B cell (primary cell): ENCODE measurements around the gene DOK5. TPM values are rescaled to one million over a fixed set of nuclear protein-coding genes. Genes with fewer than 3 reads are reported as not detected.

Experiments used
- ATAC-seq: fragments of 200-7000 bp; cut with Tn5 transposase; one replicate; pipeline ENCODE4 v1.10.0; 2021; ENCODE audit warnings: low read depth, mild to moderate bottlenecking, moderate number of reproducible peaks, moderate library complexity
- CTCF ChIA-PET: fragments of 350-600 bp; sonication (Branson Sonifier 250); formaldehyde crosslinking; loops from one replicate; lab custom pipeline; 2021; ENCODE audit warnings: antibody characterized with exemption, inconsistent platforms; lab: Charles Lee
- POLR2A ChIA-PET: fragments of 350-600 bp; sonication (Branson Sonifier 250); formaldehyde crosslinking; loops from one replicate; lab custom pipeline; 2021; ENCODE audit warnings: antibody characterized with exemption; lab: Charles Lee
- DNase-seq: peaks from one replicate; pipeline ENCODE4 v3.0.0; 2013
- H2AFZ ChIP-seq: 2 replicates; pipeline ENCODE4 v1.6.1; 2012; ENCODE audit warnings: mild to moderate bottlenecking, low read depth, low read length; ENCODE audit not compliant: insufficient read depth, poor library complexity, severe bottlenecking
- H3K27ac ChIP-seq, 2 donors: 1 replicate in 1 of 2; 2 replicates in 1 of 2; pipeline ENCODE4 v1.5.1; 2012 to 2013; ENCODE audit warnings: low read length in 2 of 2, mild to moderate bottlenecking in 2 of 2, moderate library complexity in 1 of 2
- H3K27me3 ChIP-seq, 4 experiments: fragments of 200-600 bp in 1 of 4; sonication (generic) in 1 of 4; replicated peaks in 1 of 4; 1 replicate in 2 of 4; 2 replicates in 2 of 4; pipeline versions ENCODE4 v1.6.1 to v1.7.0; 2013 to 2016; ENCODE audit warnings: low read length in 3 of 4, mild to moderate bottlenecking in 2 of 4, mixed read lengths in 1 of 4, moderate library complexity in 1 of 4; ENCODE audit not compliant: insufficient read depth in 4 of 4, control insufficient read depth in 3 of 4; ENCODE audit errors: control extremely low read depth in 1 of 4
- H3K36me3 ChIP-seq, 2 experiments: replicated peaks in 1 of 2; 1 replicate in 1 of 2; 2 replicates in 1 of 2; pipeline versions ENCODE4 v1.6.1 to v1.7.1; 2013; ENCODE audit warnings: low read length in 1 of 2; ENCODE audit not compliant: insufficient read depth in 2 of 2, control insufficient read depth in 1 of 2; ENCODE audit errors: control extremely low read depth in 1 of 2, extremely low read depth in 1 of 2
- H3K4me1 ChIP-seq, 2 donors: fragments of 200-600 bp in 1 of 2; sonication (generic) in 1 of 2; 1 replicate in 1 of 2; 2 replicates in 1 of 2; pipeline versions ENCODE4 v1.5.1 to v1.6.1; 2013 to 2017; ENCODE audit warnings: low read length in 2 of 2; ENCODE audit not compliant: control insufficient read depth in 2 of 2, insufficient read depth in 2 of 2
- H3K4me2 ChIP-seq: replicated peaks from 2 replicates; pipeline ENCODE3; 2012; ENCODE audit warnings: mild to moderate bottlenecking, low read depth, low read length; ENCODE audit not compliant: poor library complexity, severe bottlenecking
- H3K4me3 ChIP-seq, 5 experiments: fragments of 200-600 bp in 1 of 5; sonication (generic) in 1 of 5; 1 replicate in 3 of 5; 2 replicates in 2 of 5; pipeline versions ENCODE4 v1.5.1 to v1.7.0; 2011 to 2016; ENCODE audit warnings: low read length in 4 of 5, mild to moderate bottlenecking in 4 of 5, low read depth in 2 of 5, control low read depth in 1 of 5, moderate library complexity in 1 of 5; ENCODE audit not compliant: insufficient read depth in 1 of 5; ENCODE audit errors: control extremely low read depth in 1 of 5, extremely low read depth in 1 of 5
- H3K79me2 ChIP-seq: fragments of 200-600 bp; sonication (generic); one replicate; pipeline ENCODE4 v1.6.0; 2016; ENCODE audit warnings: low read length; ENCODE audit not compliant: control insufficient read depth, insufficient read depth
- H3K9ac ChIP-seq: fragments of 200-600 bp; sonication (generic); 2 replicates; pipeline ENCODE4 v1.6.1; 2017; ENCODE audit warnings: mild to moderate bottlenecking, low read length, moderate library complexity
- H3K9me3 ChIP-seq, 3 donors: one replicate each; pipeline versions ENCODE4 v1.6.1 to v1.7.1; 2013; ENCODE audit warnings: low read length in 2 of 3; ENCODE audit not compliant: control insufficient read depth in 2 of 3, insufficient read depth in 1 of 3; ENCODE audit errors: control extremely low read depth in 1 of 3
- H4K20me1 ChIP-seq: 2 replicates; pipeline ENCODE4 v1.6.0; 2012; ENCODE audit warnings: mild to moderate bottlenecking, low read length; ENCODE audit not compliant: insufficient read depth, control insufficient read depth, poor library complexity, severe bottlenecking
- H3K27ac Mint-ChIP-seq: one replicate; pipeline ENCODE4 v1.8.0; 2021; ENCODE audit warnings: mixed read lengths
- H3K27me3 Mint-ChIP-seq: one replicate; pipeline ENCODE4 v1.8.0; 2021; ENCODE audit warnings: mixed read lengths
- H3K4me1 Mint-ChIP-seq: one replicate; pipeline ENCODE4 v1.8.0; 2021; ENCODE audit warnings: mixed read lengths
- H3K4me3 Mint-ChIP-seq: one replicate; pipeline ENCODE4 v1.8.0; 2021; ENCODE audit warnings: mixed read lengths
- H3K9me3 Mint-ChIP-seq: one replicate; pipeline ENCODE4 v1.8.0; 2022; ENCODE audit warnings: mixed read lengths; ENCODE audit not compliant: insufficient read depth
- CTCF ChIP-seq: fragments of 200-600 bp; IDR thresholded peaks from one replicate; pipeline ENCODE4 v1.8.0; 2022; ENCODE audit warnings: antibody characterized with exemption, mild to moderate bottlenecking
- EZH2 ChIP-seq: IDR thresholded peaks from 2 replicates; pipeline ENCODE4 v1.6.1; 2012; ENCODE audit warnings: borderline replicate concordance, low read depth, mild to moderate bottlenecking, moderate library complexity, low read length; ENCODE audit not compliant: insufficient read depth, poor library complexity, severe bottlenecking
- WGBS: methylation state at CpG from one replicate; pipeline ENCODE4 v1.1.5; 2013; ENCODE audit warnings: missing lambda C conversion rate; ENCODE audit not compliant: insufficient coverage; 5-methylcytosine and 5-hydroxymethylcytosine counted together
- intact Hi-C: fragments of 100-400 bp; cut with micrococcal nuclease; formaldehyde crosslinking; loops from one replicate; pipeline ENCODE4 v1.10.0; 2022
- polyA plus RNA-seq: library from polyadenylated mRNA; depleted of rRNA; stranded (reverse); fragments of >200 nt; gene quantifications from 2 replicates; pipeline ENCODE4 v1.2.3, GENCODE V29; 2012
- total RNA-seq, 2 donors: library from RNA; stranded (reverse); fragments of 120-200 nt in 1 of 2; gene quantifications; 1 replicate in 1 of 2; 2 replicates in 1 of 2; pipeline versions ENCODE4 v1.2.3 to v1.2.4, GENCODE V29; 2013 to 2022

The DOK5 gene
- total and polyA plus RNA-seq, 2 donors (not counting 1 experiment from before 2014, with no cell fraction given), result not detected

GRCh38 chr20:54556406-54556805 lies 81.0 kb downstream of the DOK5 start:
- Histone ChIP-seq H4K20me1 (no peaks in the 10 kb centered on the region), H3K9ac (no peak overlapping the region), H3K9me3 (no peaks in the 10 kb centered on the region), H3K4me1 (no peaks in the 10 kb centered on the region), H3K27me3 (no peaks in the 10 kb centered on the region), H3K4me2 (no peak overlapping the region), H3K27ac (no peak overlapping the region), H3K4me3 (no peak overlapping the region), H3K36me3 (no peaks in the 10 kb centered on the region), H2AFZ (no peak overlapping the region), H3K79me2 (no peaks in the 10 kb centered on the region)
- TF ChIP-seq EZH2 (no peak), CTCF (no peak)
- POLR2A ChIA-PET, result no interaction called here
- ATAC-seq (no peak), DNase-seq (no peak)
- no peaks in the 10 kb centered on the region for H3K9me3 Mint-ChIP-seq
- WGBS, result no CpG with 5 or more reads among the region's 2 CpGs
- CTCF ChIA-PET, result no interaction called here
- H3K27me3 Mint-ChIP-seq, result no peaks in the 10 kb centered on the region
- no peaks in the 10 kb centered on the region for H3K4me1 Mint-ChIP-seq
- no peak overlapping the region for H3K27ac Mint-ChIP-seq
- H3K4me3 Mint-ChIP-seq, result no peak overlapping the region
- intact Hi-C loops, result no loop called here

GRCh38 chr20:54557806-54558590 lies 82.6 kb downstream of the DOK5 start:
- no peak overlapping the region for H2AFZ ChIP-seq
- H3K9me3 ChIP-seq, result no peaks in the 10 kb centered on the region
- no peak overlapping the region for H3K27ac ChIP-seq
- H3K79me2 ChIP-seq, result no peaks in the 10 kb centered on the region
- POLR2A ChIA-PET, result no interaction called here
- no peak overlapping the region for H3K4me2 ChIP-seq
- TF ChIP-seq CTCF (no peak), EZH2 (no peak)
- Mint-ChIP-seq H3K9me3 (no peaks in the 10 kb centered on the region), H3K4me3 (no peak overlapping the region), H3K4me1 (no peaks in the 10 kb centered on the region), H3K27me3 (no peaks in the 10 kb centered on the region), H3K27ac (no peak overlapping the region)
- H3K27me3 ChIP-seq, result no peaks in the 10 kb centered on the region
- H4K20me1 ChIP-seq, result no peaks in the 10 kb centered on the region
- no peaks in the 10 kb centered on the region for H3K4me1 ChIP-seq
- H3K4me3 ChIP-seq, result no peak overlapping the region
- no CpG with 5 or more reads among the region's 3 CpGs for WGBS
- ATAC-seq (no peak), DNase-seq (no peak)
- H3K36me3 ChIP-seq, result no peaks in the 10 kb centered on the region
- CTCF ChIA-PET, result no interaction called here
- no peak overlapping the region for H3K9ac ChIP-seq
- intact Hi-C loops, result no loop called here
